ENCODE measurements around the gene ST6GALNAC5. TPM values are rescaled to one million over a fixed set of nuclear protein-coding genes. Genes with fewer than 3 reads are reported as not detected.
A peak's percentile ranks its signal among the peaks of the same experiment; 100 is the strongest.

The ST6GALNAC5 gene
- total and polyA plus RNA-seq, 3 experiments from 2014 or later: not detected

DNA sequence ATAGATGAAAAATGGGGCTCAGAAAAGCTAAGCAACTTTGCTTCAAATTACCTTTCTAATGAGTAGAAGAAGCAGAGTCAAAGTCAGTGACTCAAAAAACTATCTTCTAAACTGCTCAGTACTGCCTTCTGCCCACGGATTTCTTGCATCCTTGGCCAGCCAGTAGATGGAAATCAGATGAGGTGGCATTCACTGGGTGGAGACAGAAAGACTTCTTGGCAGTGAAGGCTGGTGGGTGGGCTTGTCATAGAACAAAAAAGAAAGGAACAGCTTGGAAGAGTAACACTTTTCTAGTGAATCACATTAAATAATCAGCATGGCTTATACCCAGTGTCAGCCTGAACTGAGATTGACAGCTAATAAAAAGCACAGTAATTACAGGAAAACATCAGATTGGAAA is 170.7 kb downstream of the ST6GALNAC5 start:
- ChIA-PET POLR2A (no interaction called here), CTCF (no interaction called here)
- Mint-ChIP-seq H3K9me3 (peaks cover 0 to 6% (median 3%) of the 10 kb centered on the region in 5 donors), H3K4me3 (no peak overlapping the region), H3K4me1 (no peaks in the 10 kb centered on the region), H3K27ac (no peak overlapping the region), H3K36me3 (peaks cover 0 to 1% (median 0%) of the 10 kb centered on the region in 3 donors), H3K27me3 (peaks cover 6 to 12% of the 10 kb centered on the region in 2 donors)
- Histone ChIP-seq H3K36me3 (ENCODE audit: insufficient read depth, low read length) (no peaks in the 10 kb centered on the region), H3K27me3 (ENCODE audit: insufficient read depth, low read length, poor library complexity, severe bottlenecking) (no peaks in the 10 kb centered on the region), H3K4me3 (ENCODE audit: low read length) (no peak overlapping the region), H3K4me1 (ENCODE audit: insufficient read depth, low read length) (no peaks in the 10 kb centered on the region), H3K9me3 (ENCODE audit: low read length) (no peaks in the 10 kb centered on the region), H3K27ac (ENCODE audit: low read depth, low read length) (no peak overlapping the region)
- DNase-seq: no peak

GRCh38 chr1:77039111-77039510 is 171.8 kb downstream of the ST6GALNAC5 start:
- no peaks in the 10 kb centered on the region for H3K4me1 ChIP-seq (ENCODE audit: insufficient read depth, low read length)
- peaks cover 0 to 1% (median 0%) of the 10 kb centered on the region in 3 donors for H3K36me3 Mint-ChIP-seq
- no peaks in the 10 kb centered on the region for H3K27me3 ChIP-seq (ENCODE audit: insufficient read depth, low read length, poor library complexity, severe bottlenecking)
- no peaks in the 10 kb centered on the region for H3K4me1 Mint-ChIP-seq
- no peak overlapping the region for H3K4me3 ChIP-seq (ENCODE audit: low read length)
- H3K27me3 Mint-ChIP-seq: peaks cover 6 to 12% of the 10 kb centered on the region in 2 donors
- no peak overlapping the region for H3K27ac Mint-ChIP-seq
- no peak overlapping the region for H3K27ac ChIP-seq (ENCODE audit: low read depth, low read length)
- H3K4me3 Mint-ChIP-seq: no peak overlapping the region
- ChIA-PET POLR2A (no interaction called here), CTCF (no interaction called here)
- no peak for DNase-seq
- H3K36me3 ChIP-seq (ENCODE audit: insufficient read depth, low read length): no peaks in the 10 kb centered on the region
- no peaks in the 10 kb centered on the region for H3K9me3 ChIP-seq (ENCODE audit: low read length)
- H3K9me3 Mint-ChIP-seq: peaks cover 0 to 6% (median 3%) of the 10 kb centered on the region in 5 donors

DNA sequence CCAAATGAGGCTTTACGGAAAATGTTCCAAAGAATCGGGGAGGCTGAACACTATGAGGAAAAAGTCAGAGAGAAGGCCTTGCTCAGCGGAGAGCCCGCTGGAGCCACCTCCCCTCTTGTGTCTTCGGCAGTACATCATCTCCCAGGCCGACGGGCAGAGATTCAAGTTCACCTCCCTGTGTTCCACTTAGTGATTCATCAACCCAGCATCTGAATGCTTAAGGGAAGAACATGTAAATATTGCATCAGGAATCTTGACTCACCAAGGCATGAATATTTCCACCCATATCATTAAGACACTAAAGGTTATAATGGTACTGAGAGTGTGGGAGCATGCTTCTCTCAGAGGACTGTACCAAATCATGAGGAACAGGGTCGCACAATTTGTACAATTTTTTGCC is 172.5 kb downstream of the ST6GALNAC5 start:
- no peak overlapping the region for H3K27ac Mint-ChIP-seq
- no peak for DNase-seq
- peaks cover 6 to 9% of the 10 kb centered on the region in 2 donors for H3K27me3 Mint-ChIP-seq

DNA sequence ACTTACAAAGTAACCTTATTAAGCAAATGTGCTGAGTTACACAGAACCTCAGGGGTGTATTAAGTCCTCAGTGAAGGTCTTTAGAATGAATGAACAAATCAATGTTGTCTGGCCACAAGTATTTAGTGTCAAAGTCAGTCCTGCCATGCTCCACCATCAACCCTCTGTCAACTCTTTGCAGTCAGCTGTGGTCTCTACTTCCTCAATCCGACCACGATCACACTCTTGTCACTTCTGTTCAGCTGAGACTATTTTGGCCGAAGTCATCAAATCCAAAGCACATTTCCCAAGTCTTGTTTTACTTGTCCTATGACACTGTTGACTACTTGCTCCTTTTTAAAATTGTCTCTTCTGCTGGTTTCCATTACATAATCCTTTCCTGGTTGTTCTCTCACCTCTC is 173.5 kb downstream of the ST6GALNAC5 start:
- H3K9me3 ChIP-seq (ENCODE audit: low read length): no peaks in the 10 kb centered on the region
- ChIA-PET CTCF (no interaction called here), POLR2A (no interaction called here)
- no peaks in the 10 kb centered on the region for H3K36me3 ChIP-seq (ENCODE audit: insufficient read depth, low read length)
- DNase-seq: no peak
- Mint-ChIP-seq H3K27me3 (peaks cover 6 to 12% of the 10 kb centered on the region in 2 donors), H3K4me3 (no peak overlapping the region), H3K27ac (no peak overlapping the region), H3K4me1 (no peaks in the 10 kb centered on the region), H3K36me3 (peaks cover 0 to 1% (median 0%) of the 10 kb centered on the region in 3 donors), H3K9me3 (peaks cover 0 to 6% (median 3%) of the 10 kb centered on the region in 5 donors)
- no peaks in the 10 kb centered on the region for H3K27me3 ChIP-seq (ENCODE audit: insufficient read depth, low read length, poor library complexity, severe bottlenecking)
- H3K27ac ChIP-seq (ENCODE audit: low read depth, low read length): no peak overlapping the region
- H3K4me1 ChIP-seq (ENCODE audit: insufficient read depth, low read length): no peaks in the 10 kb centered on the region
- no peak overlapping the region for H3K4me3 ChIP-seq (ENCODE audit: low read length)

More for the DNA sequence above, 172.5 kb downstream of the ST6GALNAC5 start:
- H3K9me3 Mint-ChIP-seq: peaks cover 0 to 6% (median 3%) of the 10 kb centered on the region in 5 donors
- Histone ChIP-seq H3K27ac (ENCODE audit: low read depth, low read length) (no peak overlapping the region), H3K4me1 (ENCODE audit: insufficient read depth, low read length) (no peaks in the 10 kb centered on the region), H3K27me3 (ENCODE audit: insufficient read depth, low read length, poor library complexity, severe bottlenecking) (no peaks in the 10 kb centered on the region), H3K9me3 (ENCODE audit: low read length) (no peaks in the 10 kb centered on the region), H3K4me3 (ENCODE audit: low read length) (no peak overlapping the region), H3K36me3 (ENCODE audit: insufficient read depth, low read length) (no peaks in the 10 kb centered on the region)
- ChIA-PET POLR2A (no interaction called here), CTCF (no interaction called here)
- no peak overlapping the region for H3K4me3 Mint-ChIP-seq
- peaks cover 0 to 1% (median 0%) of the 10 kb centered on the region in 3 donors for H3K36me3 Mint-ChIP-seq
- H3K4me1 Mint-ChIP-seq: no peaks in the 10 kb centered on the region

- no peaks in the 10 kb centered on the region for H3K27me3 ChIP-seq (ENCODE audit: insufficient read depth, low read length, poor library complexity, severe bottlenecking)
- Mint-ChIP-seq H3K27ac (no peak overlapping the region), H3K27me3 (peaks cover 3 to 12% of the 10 kb centered on the region in 2 donors), H3K4me1 (peaks cover 14 to 16% (median 14%) of the 10 kb centered on the region in 3 donors), H3K9me3 (no peaks in the 10 kb centered on the region), H3K36me3 (peaks cover 0 to under 1% (median 0%) of the 10 kb centered on the region in 3 donors), H3K4me3 (no peak overlapping the region)
- H3K27ac ChIP-seq (ENCODE audit: low read depth, low read length): no peak overlapping the region
- no peak for DNase-seq
- no peaks in the 10 kb centered on the region for H3K9me3 ChIP-seq (ENCODE audit: low read length)
- H3K36me3 ChIP-seq (ENCODE audit: insufficient read depth, low read length): no peaks in the 10 kb centered on the region
- POLR2A ChIA-PET: no interaction called here
- peaks cover 15% of the 10 kb centered on the region for H3K4me1 ChIP-seq (ENCODE audit: insufficient read depth, low read length)
- CTCF ChIA-PET: no interaction called here
- no peak overlapping the region for H3K4me3 ChIP-seq (ENCODE audit: low read length)
Measured at GRCh38 chr1:77044133-77044849, 177.0 kb downstream of the ST6GALNAC5 start.

DNA sequence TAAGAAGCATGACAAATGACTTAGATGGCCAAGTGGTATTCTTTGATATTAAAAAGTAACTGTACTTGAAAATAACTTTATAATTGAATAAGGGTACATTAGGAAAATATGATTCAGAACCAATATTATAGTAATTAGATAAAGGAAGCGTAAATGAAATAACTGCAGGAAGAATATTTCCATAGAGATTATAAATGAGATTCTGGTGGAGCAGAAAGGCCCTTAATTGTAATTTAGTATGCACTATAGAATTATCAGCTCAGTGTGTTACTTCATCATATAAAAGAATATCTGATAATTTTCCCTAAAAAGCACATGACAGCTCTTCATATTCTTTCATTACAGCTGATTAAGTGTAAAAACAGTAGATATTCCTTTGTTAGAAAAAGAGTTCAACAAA is 180.3 kb downstream of the ST6GALNAC5 start:
- H3K9me3 Mint-ChIP-seq: no peaks in the 10 kb centered on the region
- no peaks in the 10 kb centered on the region for H3K9me3 ChIP-seq (ENCODE audit: low read length)
- ChIA-PET CTCF (no interaction called here), POLR2A (no interaction called here)
- H3K27me3 ChIP-seq (ENCODE audit: insufficient read depth, low read length, poor library complexity, severe bottlenecking): no peaks in the 10 kb centered on the region
- no peak overlapping the region for H3K27ac Mint-ChIP-seq
- H3K27me3 Mint-ChIP-seq: peaks cover 0 to 13% of the 10 kb centered on the region in 2 donors
- peak overlapping the region in 1 of 7 donors; percentile 4 for H3K4me3 Mint-ChIP-seq
- H3K4me1 Mint-ChIP-seq: peaks cover 14 to 16% (median 14%) of the 10 kb centered on the region in 3 donors
- no peaks in the 10 kb centered on the region for H3K36me3 ChIP-seq (ENCODE audit: insufficient read depth, low read length)
- no peak overlapping the region for H3K4me3 ChIP-seq (ENCODE audit: low read length)
- no peak overlapping the region for H3K27ac ChIP-seq (ENCODE audit: low read depth, low read length)
- H3K36me3 Mint-ChIP-seq: no peaks in the 10 kb centered on the region
- no peak for DNase-seq
- peaks cover 15% of the 10 kb centered on the region for H3K4me1 ChIP-seq (ENCODE audit: insufficient read depth, low read length)

- Histone ChIP-seq H3K4me1 (ENCODE audit: insufficient read depth, low read length) (peaks cover 15% of the 10 kb centered on the region), H3K27ac (ENCODE audit: low read depth, low read length) (no peak overlapping the region), H3K27me3 (ENCODE audit: insufficient read depth, low read length, poor library complexity, severe bottlenecking) (no peaks in the 10 kb centered on the region), H3K36me3 (ENCODE audit: insufficient read depth, low read length) (no peaks in the 10 kb centered on the region), H3K4me3 (ENCODE audit: low read length) (no peak overlapping the region), H3K9me3 (ENCODE audit: low read length) (no peaks in the 10 kb centered on the region)
- H3K36me3 Mint-ChIP-seq: no peaks in the 10 kb centered on the region
- POLR2A ChIA-PET: no interaction called here
- H3K9me3 Mint-ChIP-seq: no peaks in the 10 kb centered on the region
- H3K27ac Mint-ChIP-seq: peak overlapping the region in 1 of 8 donors; percentile 3
- H3K4me3 Mint-ChIP-seq: peak overlapping the region in 2 of 7 donors; percentile 2 to 4
- CTCF ChIA-PET: no interaction called here
- peaks cover 14 to 16% (median 14%) of the 10 kb centered on the region in 3 donors for H3K4me1 Mint-ChIP-seq
- DNase-seq: no peak
- peaks cover 0 to 13% of the 10 kb centered on the region in 2 donors for H3K27me3 Mint-ChIP-seq
Measured at GRCh38 chr1:77047978-77048614, 180.8 kb downstream of the ST6GALNAC5 start.

- CTCF ChIA-PET: no interaction called here
Measured at GRCh38 chr1:77048615-77049005, 181.3 kb downstream of the ST6GALNAC5 start.

More at GRCh38 chr1:77048615-77049005, 181.3 kb downstream of the ST6GALNAC5 start:
- Mint-ChIP-seq H3K27ac (no peak overlapping the region), H3K9me3 (no peaks in the 10 kb centered on the region), H3K4me1 (peaks cover 14 to 16% (median 14%) of the 10 kb centered on the region in 3 donors), H3K4me3 (no peak overlapping the region), H3K36me3 (no peaks in the 10 kb centered on the region), H3K27me3 (peaks cover 0 to 10% of the 10 kb centered on the region in 2 donors)
- no peaks in the 10 kb centered on the region for H3K27me3 ChIP-seq (ENCODE audit: insufficient read depth, low read length, poor library complexity, severe bottlenecking)
- H3K27ac ChIP-seq (ENCODE audit: low read depth, low read length): no peak overlapping the region
- peaks cover 15% of the 10 kb centered on the region for H3K4me1 ChIP-seq (ENCODE audit: insufficient read depth, low read length)
- H3K36me3 ChIP-seq (ENCODE audit: insufficient read depth, low read length): no peaks in the 10 kb centered on the region
- DNase-seq: no peak
- no peaks in the 10 kb centered on the region for H3K9me3 ChIP-seq (ENCODE audit: low read length)
- H3K4me3 ChIP-seq (ENCODE audit: low read length): no peak overlapping the region
- POLR2A ChIA-PET: no interaction called here
